IPS DF 6.9 (cell line): ENCODE results near the gene ZNF609.

Experiments
- DNase-seq: peaks from one replicate; pipeline ENCODE4 v3.0.0-alpha.2; 2013; ENCODE audit warnings: low read depth, low spot score
- H3K27ac ChIP-seq: one replicate; pipeline ENCODE4 v1.5.1; 2013; ENCODE audit warnings: low read length, control low read depth
- H3K27me3 ChIP-seq: 2 replicates; pipeline ENCODE4 v1.6.1; 2013; ENCODE audit warnings: mild to moderate bottlenecking, low read length; ENCODE audit not compliant: control insufficient read depth, insufficient read depth
- H3K36me3 ChIP-seq: 2 replicates; pipeline ENCODE4 v1.6.1; 2013; ENCODE audit warnings: low read length; ENCODE audit not compliant: control insufficient read depth, insufficient read depth
- H3K4me1 ChIP-seq: 2 replicates; pipeline ENCODE4 v1.6.1; 2013; ENCODE audit warnings: low read length; ENCODE audit not compliant: control insufficient read depth, insufficient read depth
- H3K4me3 ChIP-seq: 2 replicates; pipeline ENCODE4 v1.5.1; 2013; ENCODE audit warnings: mild to moderate bottlenecking, low read length
- H3K9me3 ChIP-seq: 2 replicates; pipeline ENCODE4 v1.6.1; 2013; ENCODE audit warnings: low read length, inconsistent platforms; ENCODE audit not compliant: control insufficient read depth, insufficient read depth
- WGBS: extraction: QIAGEN DNeasy Blood & Tissue Kit; methylation state at CpG from one replicate; pipeline ENCODE4 v1.1.7; 2013; ENCODE audit warnings: mixed read lengths, missing lambda C conversion rate; ENCODE audit not compliant: insufficient read length, insufficient coverage; 5-methylcytosine and 5-hydroxymethylcytosine counted together

ZNF609 gene

GRCh38 chr15:64460206-64460723, at the start of gene ZNF609:
ZNF609 (plus strand) TSS chr15:64460578; CDS start chr15:64499420, 38,842 bp downstream.
- no CpG with 5 or more reads among the region's 45 CpGs for WGBS
- no peaks in the 10 kb centered on the region for H3K27me3 ChIP-seq
- H3K4me3 ChIP-seq = peak within 1 kb of the TSS; percentile 79
- H3K27ac ChIP-seq = no peak within 1 kb of the TSS
- H3K4me1 ChIP-seq = no peaks in the 10 kb centered on the region; the same call in 1 of the 2 replicates
- H3K9me3 ChIP-seq = no peaks in the 10 kb centered on the region
- no peaks in the 10 kb centered on the region for H3K36me3 ChIP-seq
- DNase-seq = peak; percentile 97

DNA sequence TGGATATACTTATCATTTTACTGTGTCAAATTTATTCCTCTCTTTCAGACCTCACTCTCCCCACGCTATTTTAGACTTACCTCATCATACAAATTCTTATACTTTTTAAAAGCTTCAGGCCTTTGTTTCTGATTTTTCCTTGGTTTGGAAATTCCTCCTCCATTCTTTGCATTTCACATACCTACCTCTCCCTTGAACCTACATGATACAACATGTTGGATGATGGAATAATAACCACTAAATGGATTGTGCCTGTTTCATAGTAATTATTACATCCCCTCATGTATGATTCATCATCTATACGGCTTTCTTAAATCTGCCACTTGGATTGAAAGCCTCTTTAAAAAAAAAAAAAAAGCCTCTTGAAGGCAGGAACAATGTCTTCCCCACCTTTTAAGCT, 48.2 kb upstream of the ZNF609 start:
- H3K9me3 ChIP-seq = no peaks in the 10 kb centered on the region
- no peaks in the 10 kb centered on the region for H3K27me3 ChIP-seq
- peaks cover 2% of the 10 kb centered on the region; the same call in 1 of the 2 replicates for H3K36me3 ChIP-seq
- H3K27ac ChIP-seq = no peak overlapping the region
- WGBS = no CpG with 5 or more reads among the region's 2 CpGs
- H3K4me3 ChIP-seq = no peak overlapping the region
- H3K4me1 ChIP-seq = no peaks in the 10 kb centered on the region
- DNase-seq = no peak

DNA sequence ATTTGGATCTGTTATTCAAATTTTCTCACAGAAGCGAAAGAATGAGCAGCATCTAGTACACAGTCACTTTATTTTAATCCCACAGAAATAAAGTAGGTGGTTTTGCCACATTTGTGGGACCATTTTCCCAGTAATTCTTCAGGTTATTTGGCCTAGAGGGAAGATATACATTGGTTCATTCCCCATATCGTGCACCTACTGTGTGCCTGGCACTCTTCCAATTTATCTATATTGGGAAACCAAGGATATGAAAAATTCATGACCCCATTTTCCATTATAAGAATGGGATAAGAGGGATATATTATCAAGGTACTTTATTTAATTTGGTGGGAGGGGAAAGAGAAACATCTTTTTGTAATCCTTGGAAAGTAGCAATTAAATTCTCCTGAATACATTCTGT, 37.7 kb upstream of the ZNF609 start:
- Histone ChIP-seq H3K36me3 (no peaks in the 10 kb centered on the region; the same call in 1 of the 2 replicates), H3K27me3 (no peaks in the 10 kb centered on the region), H3K9me3 (no peaks in the 10 kb centered on the region), H3K4me3 (no peak overlapping the region), H3K27ac (no peak overlapping the region), H3K4me1 (no peaks in the 10 kb centered on the region)
- no CpG with 5 or more reads among the region's 2 CpGs for WGBS
- DNase-seq = no peak

DNA sequence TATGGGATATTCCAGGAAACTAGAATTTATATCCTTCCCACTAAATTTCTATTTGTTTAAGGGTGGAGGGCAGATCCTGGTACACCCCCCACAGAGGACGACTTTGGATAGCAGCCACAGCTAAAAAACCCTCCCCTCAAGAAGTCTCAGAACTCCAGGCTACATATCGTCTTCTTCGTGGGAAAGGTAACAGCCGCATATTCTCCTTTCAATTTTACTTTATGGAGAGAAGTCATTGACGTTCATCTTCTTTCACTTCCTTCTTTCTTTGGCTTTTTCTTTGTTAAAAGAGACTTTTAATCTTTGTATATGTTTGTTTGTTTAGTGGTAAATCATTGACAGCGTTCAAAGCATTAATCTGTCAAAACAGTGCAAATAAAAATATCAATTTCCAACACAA, 36.4 kb upstream of the ZNF609 start:
- Histone ChIP-seq H3K27ac (no peak overlapping the region), H3K4me3 (no peak overlapping the region), H3K4me1 (no peaks in the 10 kb centered on the region), H3K27me3 (no peaks in the 10 kb centered on the region), H3K9me3 (no peaks in the 10 kb centered on the region), H3K36me3 (no peaks in the 10 kb centered on the region; the same call in 1 of the 2 replicates)
- WGBS = no CpG with 5 or more reads among the region's 6 CpGs
- no peak for DNase-seq

GRCh38 chr15:64425221-64425620, 35.2 kb upstream of the ZNF609 start:
- Histone ChIP-seq H3K36me3 (no peaks in the 10 kb centered on the region; the same call in 1 of the 2 replicates), H3K9me3 (no peaks in the 10 kb centered on the region), H3K27me3 (no peaks in the 10 kb centered on the region), H3K4me1 (peaks cover 2% of the 10 kb centered on the region; the same call in 1 of the 2 replicates), H3K27ac (no peak overlapping the region), H3K4me3 (no peak overlapping the region)
- DNase-seq = no peak
- WGBS = no CpG with 5 or more reads among the region's 3 CpGs

DNA sequence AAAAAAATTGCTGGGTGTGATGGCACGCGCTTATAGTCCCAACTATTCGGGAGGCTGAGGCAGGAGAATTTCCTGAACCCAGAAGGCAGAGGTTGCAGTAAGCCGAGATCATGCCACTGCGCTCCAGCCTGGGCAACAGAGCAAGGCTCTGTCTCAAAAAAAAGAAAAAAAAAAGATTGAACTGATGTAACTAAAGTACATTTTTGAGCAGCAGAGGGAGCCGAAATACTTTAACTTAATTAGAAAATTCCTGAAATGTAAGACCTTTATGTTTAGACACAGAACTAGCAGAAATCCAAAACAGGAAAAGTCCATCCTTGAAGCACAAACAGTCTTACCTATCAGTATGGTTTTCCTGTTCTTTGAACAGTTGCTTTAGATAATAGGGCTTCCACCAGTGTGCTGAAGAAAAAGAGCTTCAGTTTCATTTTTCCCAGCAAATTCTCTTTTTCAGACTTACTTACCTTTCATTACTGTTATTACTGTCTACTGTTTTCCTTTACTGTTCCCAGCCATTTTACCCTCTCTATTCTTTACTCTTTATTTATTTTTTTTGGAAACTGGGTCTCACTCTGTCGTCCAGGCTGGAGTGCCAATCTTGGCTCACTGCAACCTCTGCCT, 33.4 kb upstream of the ZNF609 start:
- no CpG with 5 or more reads among the region's 7 CpGs for WGBS
- Histone ChIP-seq H3K27ac (no peak overlapping the region), H3K36me3 (no peaks in the 10 kb centered on the region; the same call in 1 of the 2 replicates), H3K4me1 (peaks cover 2% of the 10 kb centered on the region; the same call in 1 of the 2 replicates), H3K9me3 (no peaks in the 10 kb centered on the region), H3K27me3 (no peaks in the 10 kb centered on the region), H3K4me3 (no peak overlapping the region)
- DNase-seq = no peak

GRCh38 chr15:64429448-64429847, 30.9 kb upstream of the ZNF609 start:
- no peaks in the 10 kb centered on the region for H3K27me3 ChIP-seq
- H3K27ac ChIP-seq = no peak overlapping the region
- no peaks in the 10 kb centered on the region for H3K9me3 ChIP-seq
- no peak overlapping the region for H3K4me3 ChIP-seq
- no peak for DNase-seq
- peaks cover 2% of the 10 kb centered on the region; the same call in 1 of the 2 replicates for H3K4me1 ChIP-seq
- no peaks in the 10 kb centered on the region for H3K36me3 ChIP-seq

GRCh38 chr15:64430000-64430735, 30.2 kb upstream of the ZNF609 start:
- WGBS = no CpG with 5 or more reads among the region's 3 CpGs
- DNase-seq = peak; percentile 60

GRCh38 chr15:64437982-64438381, 22.4 kb upstream of the ZNF609 start:
- Histone ChIP-seq H3K4me3 (no peak overlapping the region), H3K36me3 (no peaks in the 10 kb centered on the region), H3K9me3 (no peaks in the 10 kb centered on the region), H3K27me3 (no peaks in the 10 kb centered on the region), H3K4me1 (no peaks in the 10 kb centered on the region), H3K27ac (no peak overlapping the region)
- no CpG with 5 or more reads among the region's 1 CpG for WGBS
- no peak for DNase-seq

More at GRCh38 chr15:64430000-64430735, 30.2 kb upstream of the ZNF609 start:
- Histone ChIP-seq H3K27ac (no peak overlapping the region), H3K4me1 (peaks cover 2% of the 10 kb centered on the region; the same call in 1 of the 2 replicates), H3K4me3 (no peak overlapping the region), H3K27me3 (no peaks in the 10 kb centered on the region), H3K9me3 (no peaks in the 10 kb centered on the region), H3K36me3 (no peaks in the 10 kb centered on the region)

DNA sequence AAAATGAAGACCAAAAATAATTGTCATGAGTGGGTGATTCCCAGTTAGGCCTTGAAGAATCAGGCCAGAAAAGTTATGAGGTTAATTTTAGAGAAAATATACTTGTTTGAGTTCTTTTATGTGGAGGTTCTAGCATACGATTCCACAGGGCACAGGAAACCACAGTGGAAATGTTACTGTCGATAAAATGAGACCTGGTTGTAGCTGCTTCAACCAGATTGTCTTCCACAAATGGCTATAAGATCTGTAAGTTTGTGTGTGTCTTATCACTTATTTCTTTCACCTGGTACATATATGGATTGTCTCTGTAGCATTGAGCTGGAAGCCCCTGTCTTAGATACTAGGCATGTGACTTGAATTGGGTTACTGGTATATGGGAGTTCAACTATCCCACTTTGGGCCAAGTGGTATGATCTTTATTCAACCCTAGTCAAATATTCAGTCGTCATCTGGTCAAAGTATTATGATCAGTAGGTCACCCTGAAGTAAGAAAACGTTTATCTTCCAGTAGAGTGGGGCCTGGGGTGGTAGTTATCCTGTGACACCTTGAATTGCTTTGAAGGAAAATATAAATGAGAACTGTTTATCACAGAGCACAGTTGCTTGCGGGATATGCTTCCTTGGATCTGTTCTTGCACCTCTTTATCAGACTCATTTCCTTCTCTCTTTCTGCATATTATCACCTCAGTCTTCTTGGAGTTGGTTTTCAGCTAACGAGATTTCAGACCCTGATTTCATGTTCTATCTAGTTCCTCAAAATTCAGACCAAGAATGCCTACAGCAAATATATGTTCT, 21.5 kb upstream of the ZNF609 start:
- H3K36me3 ChIP-seq = no peaks in the 10 kb centered on the region
- no peaks in the 10 kb centered on the region for H3K9me3 ChIP-seq
- DNase-seq = no peak
- no CpG with 5 or more reads among the region's 6 CpGs for WGBS
- no peaks in the 10 kb centered on the region for H3K4me1 ChIP-seq
- H3K27me3 ChIP-seq = no peaks in the 10 kb centered on the region
- no peak overlapping the region for H3K27ac ChIP-seq
- no peak overlapping the region for H3K4me3 ChIP-seq
